DND-41 (cell line): ENCODE data around the gene TADA2B.

Experiments
- ATAC-seq: fragments of 200-7000 bp; cut with Tn5 transposase; 3 replicates; pipeline ENCODE4 v1.9.1; 2021; ENCODE audit warnings: low read depth; ENCODE audit not compliant: insufficient read depth
- DNase-seq: peaks from one replicate; pipeline ENCODE4 v3.0.0-alpha.2; 2020
- H2AFZ ChIP-seq: 2 replicates; pipeline ENCODE4 v1.6.0; 2012; ENCODE audit warnings: low read depth, low read length
- H3K27ac ChIP-seq: 2 replicates; pipeline ENCODE4 v1.5.1; 2012; ENCODE audit warnings: low read length, inconsistent platforms
- H3K27me3 ChIP-seq: fragments of 200-600 bp; sonication (generic); 2 replicates; pipeline ENCODE4 v1.6.0; 2012; ENCODE audit warnings: low read length, mild to moderate bottlenecking, inconsistent platforms; ENCODE audit not compliant: insufficient read depth, poor library complexity
- H3K36me3 ChIP-seq: 2 replicates; pipeline ENCODE4 v1.5.1; 2012; ENCODE audit warnings: low read length, inconsistent platforms; ENCODE audit not compliant: insufficient read depth
- H3K4me1 ChIP-seq: 2 replicates; pipeline ENCODE4 v1.5.1; 2012; ENCODE audit warnings: mild to moderate bottlenecking, low read length; ENCODE audit not compliant: insufficient read depth
- H3K4me2 ChIP-seq: 2 replicates; pipeline ENCODE4 v1.6.0; 2012; ENCODE audit warnings: mild to moderate bottlenecking, moderate library complexity, low read length, inconsistent platforms; ENCODE audit not compliant: insufficient read depth
- H3K4me3 ChIP-seq, 2 experiments: fragments of 200-600 bp in 1 of 2; shearing (Covaris generic) in 1 of 2; 2 replicates each; pipeline ENCODE4 v1.5.1; 2012 to 2016; ENCODE audit warnings: inconsistent platforms in 2 of 2, low read length in 2 of 2, mild to moderate bottlenecking in 2 of 2, low read depth in 1 of 2, moderate library complexity in 1 of 2
- H3K79me2 ChIP-seq: 2 replicates; pipeline ENCODE4 v1.6.0; 2012; ENCODE audit warnings: low read length, inconsistent platforms; ENCODE audit not compliant: insufficient read depth
- H3K9ac ChIP-seq: 2 replicates; pipeline ENCODE4 v1.6.0; 2012; ENCODE audit warnings: low read depth, mild to moderate bottlenecking, inconsistent platforms, low read length, moderate library complexity
- H3K9me3 ChIP-seq: 2 replicates; pipeline ENCODE4 v1.5.1; 2012; ENCODE audit warnings: low read length, moderate library complexity, mild to moderate bottlenecking, inconsistent platforms; ENCODE audit not compliant: insufficient read depth, severe bottlenecking
- H4K20me1 ChIP-seq: 2 replicates; pipeline ENCODE4 v1.6.0; 2012; ENCODE audit warnings: low read length; ENCODE audit not compliant: insufficient read depth
- EZH2 ChIP-seq: IDR thresholded peaks from 3 replicates; pipeline ENCODE4 v1.6.1; 2012; ENCODE audit warnings: borderline replicate concordance, low read depth, mild to moderate bottlenecking, moderate library complexity, low read length, inconsistent platforms; ENCODE audit not compliant: severe bottlenecking
- TF ChIP-seq, protein P1 (sequence below): IDR thresholded peaks from 2 replicates; pipeline ENCODE4 v1.5.1; 2012; ENCODE audit warnings: borderline replicate concordance, low read length, moderate library complexity, mild to moderate bottlenecking; ENCODE audit not compliant: poor library complexity, severe bottlenecking; ENCODE audit errors: extremely low read depth

Gene TADA2B

DNA sequence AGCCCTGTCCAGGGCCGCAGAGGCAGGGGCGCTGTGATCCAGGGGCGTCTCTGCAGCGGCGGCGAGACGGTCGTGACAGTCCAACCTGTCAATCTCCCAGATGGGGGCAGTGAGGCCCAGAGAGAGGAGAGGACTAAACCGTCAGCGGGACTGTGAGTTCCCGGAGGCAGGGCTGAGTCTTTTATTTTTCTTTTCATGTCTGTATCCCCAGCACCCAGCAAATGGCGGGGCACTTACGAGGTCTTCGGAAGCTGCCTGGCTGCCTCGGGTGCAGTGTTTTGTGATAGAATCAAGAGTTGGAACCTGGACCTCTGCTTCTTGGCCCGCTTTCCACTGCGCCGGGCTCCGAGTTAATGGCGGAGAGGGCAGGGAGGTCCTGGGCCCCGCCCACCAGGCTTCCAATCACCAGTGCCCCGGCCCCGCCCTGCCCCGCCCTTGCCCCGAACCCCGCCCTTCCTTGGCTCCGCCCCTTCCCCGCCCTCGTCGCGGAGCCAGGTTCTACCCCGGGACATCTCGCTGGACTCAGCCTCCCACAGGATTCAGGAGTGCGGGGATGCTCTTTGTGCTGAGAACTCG lies 59.9 kb downstream of the TADA2B start:
- Histone ChIP-seq H3K9ac (no peak overlapping the region), H2AFZ (no peak overlapping the region), H3K4me3 (no peak overlapping the region), H3K36me3 (no peaks in the 10 kb centered on the region), H3K27ac (no peak overlapping the region), H3K79me2 (no peaks in the 10 kb centered on the region), H4K20me1 (peaks cover 4% of the 10 kb centered on the region), H3K4me1 (no peaks in the 10 kb centered on the region), H3K9me3 (no peaks in the 10 kb centered on the region), H3K27me3 (peaks cover 3% of the 10 kb centered on the region), H3K4me2 (no peak overlapping the region)
- ATAC-seq, result no peak
- no peak for DNase-seq
- TF ChIP-seq EZH2, result no peak
- TF ChIP-seq, protein P1, sequence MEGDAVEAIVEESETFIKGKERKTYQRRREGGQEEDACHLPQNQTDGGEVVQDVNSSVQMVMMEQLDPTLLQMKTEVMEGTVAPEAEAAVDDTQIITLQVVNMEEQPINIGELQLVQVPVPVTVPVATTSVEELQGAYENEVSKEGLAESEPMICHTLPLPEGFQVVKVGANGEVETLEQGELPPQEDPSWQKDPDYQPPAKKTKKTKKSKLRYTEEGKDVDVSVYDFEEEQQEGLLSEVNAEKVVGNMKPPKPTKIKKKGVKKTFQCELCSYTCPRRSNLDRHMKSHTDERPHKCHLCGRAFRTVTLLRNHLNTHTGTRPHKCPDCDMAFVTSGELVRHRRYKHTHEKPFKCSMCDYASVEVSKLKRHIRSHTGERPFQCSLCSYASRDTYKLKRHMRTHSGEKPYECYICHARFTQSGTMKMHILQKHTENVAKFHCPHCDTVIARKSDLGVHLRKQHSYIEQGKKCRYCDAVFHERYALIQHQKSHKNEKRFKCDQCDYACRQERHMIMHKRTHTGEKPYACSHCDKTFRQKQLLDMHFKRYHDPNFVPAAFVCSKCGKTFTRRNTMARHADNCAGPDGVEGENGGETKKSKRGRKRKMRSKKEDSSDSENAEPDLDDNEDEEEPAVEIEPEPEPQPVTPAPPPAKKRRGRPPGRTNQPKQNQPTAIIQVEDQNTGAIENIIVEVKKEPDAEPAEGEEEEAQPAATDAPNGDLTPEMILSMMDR, result no peak

DNA sequence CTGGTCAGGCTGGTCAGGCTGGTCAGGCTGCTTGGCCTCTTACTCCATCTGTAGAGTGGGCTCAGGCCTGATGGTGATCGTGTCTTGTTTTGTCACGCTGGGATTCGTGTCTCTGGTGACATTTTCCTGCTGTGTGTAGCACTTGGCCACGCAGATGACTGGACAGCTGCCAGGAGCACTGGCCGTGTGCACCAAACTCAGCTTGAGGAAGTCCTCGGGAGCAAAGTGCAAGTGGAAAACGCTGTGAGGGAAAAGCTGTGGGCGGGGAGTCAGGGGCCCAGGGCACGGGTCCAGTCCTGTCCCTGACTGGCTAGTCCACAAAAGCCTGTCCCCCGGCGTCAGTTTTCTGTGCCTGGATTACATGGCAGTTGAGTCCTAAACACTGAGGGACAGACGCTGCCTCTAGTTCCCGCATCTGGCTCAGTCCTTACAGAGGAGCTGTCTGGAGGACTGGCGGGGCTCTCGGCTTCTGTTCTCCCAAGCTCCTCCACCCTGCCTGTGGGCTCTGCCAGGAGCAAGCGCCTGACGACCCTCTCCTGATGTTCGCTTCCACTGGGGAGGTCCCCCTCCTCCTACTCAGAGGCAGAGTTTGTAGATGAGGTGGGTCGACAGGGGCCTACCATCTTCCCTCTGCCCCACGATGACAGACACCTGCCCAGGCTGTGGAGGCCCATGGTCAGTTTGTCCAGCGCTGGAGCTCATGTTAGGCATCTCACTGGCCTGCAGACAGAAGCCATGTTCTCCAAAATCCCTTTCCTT lies 60.6 kb downstream of the TADA2B start:
- peaks cover 4% of the 10 kb centered on the region for H4K20me1 ChIP-seq
- no peaks in the 10 kb centered on the region for H3K9me3 ChIP-seq
- H3K79me2 ChIP-seq, result no peaks in the 10 kb centered on the region
- H3K4me3 ChIP-seq, result no peak overlapping the region
- no peak for ATAC-seq
- no peak for DNase-seq
- no peak for TF ChIP-seq EZH2
- TF ChIP-seq, protein P1, result no peak
- H3K36me3 ChIP-seq, result no peaks in the 10 kb centered on the region
- H3K27ac ChIP-seq, result no peak overlapping the region
- no peak overlapping the region for H3K4me2 ChIP-seq
- no peaks in the 10 kb centered on the region for H3K27me3 ChIP-seq
- H2AFZ ChIP-seq, result no peak overlapping the region
- H3K9ac ChIP-seq, result no peak overlapping the region
- H3K4me1 ChIP-seq, result no peaks in the 10 kb centered on the region

DNA sequence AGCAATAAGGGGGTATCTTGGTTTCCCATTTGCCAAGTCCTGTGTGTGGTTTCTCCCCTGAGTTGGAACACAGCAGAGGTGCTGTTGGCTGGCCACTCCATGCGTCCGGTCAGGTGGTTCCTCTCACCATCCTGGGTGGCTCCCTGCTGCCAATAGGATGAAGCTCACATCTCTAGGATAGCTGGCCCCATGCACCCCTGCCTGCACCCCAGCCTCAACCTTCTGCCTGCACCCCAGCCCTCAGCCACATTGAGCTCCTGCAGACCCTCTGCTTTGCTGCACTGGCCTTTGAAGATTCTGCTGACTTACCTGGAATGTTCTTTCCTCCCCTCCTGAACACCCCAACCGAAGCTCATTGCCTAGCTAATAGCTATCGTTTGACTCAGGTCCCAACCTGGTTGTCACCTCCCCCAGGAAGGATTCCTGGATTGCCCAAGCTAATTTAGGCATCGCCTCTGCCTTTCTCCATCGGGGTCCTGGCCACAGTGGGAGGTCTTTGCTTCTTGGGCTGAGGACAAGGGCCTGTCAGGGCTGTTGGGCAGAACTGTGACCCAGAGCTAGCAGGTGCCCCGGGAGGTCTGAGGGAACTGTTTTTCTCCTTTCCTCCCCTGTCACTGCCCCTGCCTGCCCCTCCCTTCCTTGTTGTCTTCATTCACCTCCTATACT lies 61.3 kb downstream of the TADA2B start:
- Histone ChIP-seq H3K9ac (no peak overlapping the region), H3K36me3 (no peaks in the 10 kb centered on the region), H4K20me1 (peaks cover 4% of the 10 kb centered on the region), H3K9me3 (no peaks in the 10 kb centered on the region), H3K4me3 (no peak overlapping the region), H2AFZ (no peak overlapping the region), H3K79me2 (no peaks in the 10 kb centered on the region), H3K4me1 (no peaks in the 10 kb centered on the region), H3K4me2 (no peak overlapping the region), H3K27me3 (no peaks in the 10 kb centered on the region), H3K27ac (no peak overlapping the region)
- TF ChIP-seq, protein P1, result no peak
- TF ChIP-seq EZH2, result no peak
- ATAC-seq (no peak), DNase-seq (no peak)
